KMS-11 (cell line): ENCODE data around the gene FES.

Experiments
- H2AFZ ChIP-seq: fragments of 200-600 bp; sonication (generic); 2 replicates; pipeline ENCODE4 v1.6.1; 2016; ENCODE audit warnings: antibody characterized with exemption, mixed run types, low read depth
- H3K27ac ChIP-seq: fragments of 200-600 bp; sonication (generic); 2 replicates; pipeline ENCODE4 v1.6.1; 2016; ENCODE audit warnings: mild to moderate bottlenecking, mixed run types
- H3K27me3 ChIP-seq: fragments of 200-600 bp; sonication (generic); 2 replicates; pipeline ENCODE4 v1.6.1; 2017; ENCODE audit warnings: mild to moderate bottlenecking, low read depth, mixed run types, moderate library complexity; ENCODE audit not compliant: insufficient read depth
- H3K36me3 ChIP-seq: fragments of 200-600 bp; sonication (generic); 2 replicates; pipeline ENCODE4 v1.6.1; 2017; ENCODE audit warnings: mild to moderate bottlenecking, mixed run types; ENCODE audit not compliant: insufficient read depth
- H3K4me1 ChIP-seq: fragments of 200-600 bp; sonication (generic); 2 replicates; pipeline ENCODE4 v1.6.1; 2016; ENCODE audit warnings: mild to moderate bottlenecking, low read depth, mixed run types; ENCODE audit not compliant: poor library complexity, severe bottlenecking
- H3K4me2 ChIP-seq: fragments of 200-600 bp; sonication (generic); 2 replicates; pipeline ENCODE4 v1.7.0; 2016; ENCODE audit warnings: mild to moderate bottlenecking, mixed run types
- H3K4me3 ChIP-seq: fragments of 200-600 bp; sonication (generic); IDR thresholded peaks from 2 replicates; pipeline ENCODE4 v1.6.1; 2017; ENCODE audit warnings: low read depth, low read length, mixed read lengths; ENCODE audit not compliant: insufficient read depth
- H3K79me2 ChIP-seq: fragments of 200-600 bp; sonication (generic); 2 replicates; pipeline ENCODE4 v1.6.1; 2016; ENCODE audit warnings: low read depth, mixed run types; ENCODE audit not compliant: insufficient read depth
- H3K9ac ChIP-seq: fragments of 200-600 bp; sonication (generic); 2 replicates; pipeline ENCODE4 v1.6.1; 2016; ENCODE audit warnings: mild to moderate bottlenecking, mixed run types
- H4K20me1 ChIP-seq: fragments of 200-600 bp; sonication (generic); 2 replicates; pipeline ENCODE4 v1.6.1; 2016; ENCODE audit warnings: mild to moderate bottlenecking, mixed run types; ENCODE audit not compliant: insufficient read depth
- CTCF ChIP-seq: fragments of 200-600 bp; sonication (generic); conservative IDR thresholded peaks from 2 replicates; pipeline ENCODE4 v1.6.1; 2017; ENCODE audit warnings: low read depth, mild to moderate bottlenecking, antibody characterized with exemption, low read length, moderate library complexity, mixed read lengths

FES gene

GRCh38 chr15:90838139-90838538 is 46.2 kb upstream of the FES start:
- Histone ChIP-seq H2AFZ (no peak overlapping the region), H3K4me1 (peaks cover 5% of the 10 kb centered on the region), H3K79me2 (no peaks in the 10 kb centered on the region), H3K9ac (no peak overlapping the region), H3K4me3 (no peak overlapping the region), H4K20me1 (no peaks in the 10 kb centered on the region), H3K27me3 (no peaks in the 10 kb centered on the region), H3K4me2 (no peak overlapping the region), H3K27ac (no peak overlapping the region), H3K36me3 (no peaks in the 10 kb centered on the region)
- TF ChIP-seq CTCF: no peak

GRCh38 chr15:90838544-90838943 is 45.8 kb upstream of the FES start:
- Histone ChIP-seq H3K9ac (no peak overlapping the region), H3K4me1 (peaks cover 5% of the 10 kb centered on the region), H3K79me2 (no peaks in the 10 kb centered on the region), H3K4me2 (no peak overlapping the region), H4K20me1 (no peaks in the 10 kb centered on the region), H3K27me3 (no peaks in the 10 kb centered on the region), H3K36me3 (no peaks in the 10 kb centered on the region), H3K4me3 (no peak overlapping the region), H3K27ac (no peak overlapping the region), H2AFZ (no peak overlapping the region)
- no peak for TF ChIP-seq CTCF

- TF ChIP-seq CTCF: no peak
- Histone ChIP-seq H3K79me2 (no peaks in the 10 kb centered on the region), H3K27me3 (no peaks in the 10 kb centered on the region), H4K20me1 (no peaks in the 10 kb centered on the region), H3K27ac (no peak overlapping the region), H3K36me3 (no peaks in the 10 kb centered on the region), H3K4me2 (no peak overlapping the region), H3K4me1 (peaks cover 5% of the 10 kb centered on the region), H3K9ac (no peak overlapping the region), H2AFZ (no peak overlapping the region), H3K4me3 (no peak overlapping the region)
Observed at GRCh38 chr15:90839187-90840071, 44.9 kb upstream of the FES start.

GRCh38 chr15:90840157-90840855 is 44.0 kb upstream of the FES start:
- no peak overlapping the region for H3K9ac ChIP-seq
- no peak overlapping the region for H3K4me3 ChIP-seq
- no peak for TF ChIP-seq CTCF
- H3K36me3 ChIP-seq: no peaks in the 10 kb centered on the region
- H4K20me1 ChIP-seq: no peaks in the 10 kb centered on the region
- no peak overlapping the region for H2AFZ ChIP-seq
- H3K4me2 ChIP-seq: no peak overlapping the region
- H3K4me1 ChIP-seq: peaks cover 13% of the 10 kb centered on the region
- H3K27me3 ChIP-seq: no peaks in the 10 kb centered on the region
- H3K79me2 ChIP-seq: no peaks in the 10 kb centered on the region
- no peak overlapping the region for H3K27ac ChIP-seq
